Brain microvascular endothelial cell (primary cell): ENCODE measurements around the gene QSOX2.

Experiments
- DNase-seq: peaks from one replicate; pipeline ENCODE4 v3.0.0-alpha.2; 2020
- H3K27ac ChIP-seq: fragments of 250-450 bp; sonication (Bioruptor Pico); 2 replicates; pipeline ENCODE4 v1.5.1; 2020; ENCODE audit warnings: mild to moderate bottlenecking, moderate library complexity
- H3K27me3 ChIP-seq: fragments of 250-450 bp; sonication (Bioruptor Pico); replicated peaks from 2 replicates; pipeline ENCODE4 v1.5.1; 2020; ENCODE audit warnings: mild to moderate bottlenecking
- H3K36me3 ChIP-seq: fragments of 250-450 bp; sonication (Bioruptor Pico); replicated peaks from 2 replicates; pipeline ENCODE4 v1.5.1; 2020; ENCODE audit warnings: mild to moderate bottlenecking
- H3K4me3 ChIP-seq: 2 replicates; pipeline ENCODE4 v1.5.1; 2011; ENCODE audit warnings: low read depth, mild to moderate bottlenecking, control low read depth, low read length, moderate library complexity
- in situ Hi-C: cut with HindIII; loops from 2 replicates; pipeline ENCODE4 v1.10.0; 2017; ENCODE audit warnings: low sequenced_read_pairs, low pct_ligation_motif_present
- TF ChIP-seq, protein P1 (sequence below): IDR thresholded peaks from 2 replicates; pipeline ENCODE4 v1.5.1; 2011; ENCODE audit warnings: low read depth, mild to moderate bottlenecking, moderate library complexity, low read length, control low read depth, inconsistent platforms; ENCODE audit errors: missing control alignments

The QSOX2 gene

GRCh38 chr9:136190237-136190601, 55.4 kb downstream of the QSOX2 start:
- H3K36me3 ChIP-seq = no peaks in the 10 kb centered on the region
- no peak for DNase-seq
- TF ChIP-seq, protein P1, sequence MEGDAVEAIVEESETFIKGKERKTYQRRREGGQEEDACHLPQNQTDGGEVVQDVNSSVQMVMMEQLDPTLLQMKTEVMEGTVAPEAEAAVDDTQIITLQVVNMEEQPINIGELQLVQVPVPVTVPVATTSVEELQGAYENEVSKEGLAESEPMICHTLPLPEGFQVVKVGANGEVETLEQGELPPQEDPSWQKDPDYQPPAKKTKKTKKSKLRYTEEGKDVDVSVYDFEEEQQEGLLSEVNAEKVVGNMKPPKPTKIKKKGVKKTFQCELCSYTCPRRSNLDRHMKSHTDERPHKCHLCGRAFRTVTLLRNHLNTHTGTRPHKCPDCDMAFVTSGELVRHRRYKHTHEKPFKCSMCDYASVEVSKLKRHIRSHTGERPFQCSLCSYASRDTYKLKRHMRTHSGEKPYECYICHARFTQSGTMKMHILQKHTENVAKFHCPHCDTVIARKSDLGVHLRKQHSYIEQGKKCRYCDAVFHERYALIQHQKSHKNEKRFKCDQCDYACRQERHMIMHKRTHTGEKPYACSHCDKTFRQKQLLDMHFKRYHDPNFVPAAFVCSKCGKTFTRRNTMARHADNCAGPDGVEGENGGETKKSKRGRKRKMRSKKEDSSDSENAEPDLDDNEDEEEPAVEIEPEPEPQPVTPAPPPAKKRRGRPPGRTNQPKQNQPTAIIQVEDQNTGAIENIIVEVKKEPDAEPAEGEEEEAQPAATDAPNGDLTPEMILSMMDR = no peak
- no peak overlapping the region for H3K4me3 ChIP-seq
- peaks cover 65% of the 10 kb centered on the region for H3K27me3 ChIP-seq
- no peak overlapping the region for H3K27ac ChIP-seq
- in situ Hi-C loops = no loop called here

GRCh38 chr9:136189394-136190236, 56.0 kb downstream of the QSOX2 start:
- in situ Hi-C loops = no loop called here
- DNase-seq = no peak
- H3K27me3 ChIP-seq = peaks cover 62% of the 10 kb centered on the region
- no peak overlapping the region for H3K4me3 ChIP-seq
- H3K27ac ChIP-seq = no peak overlapping the region
- H3K36me3 ChIP-seq = no peaks in the 10 kb centered on the region
- TF ChIP-seq, protein P1 = no peak

DNA sequence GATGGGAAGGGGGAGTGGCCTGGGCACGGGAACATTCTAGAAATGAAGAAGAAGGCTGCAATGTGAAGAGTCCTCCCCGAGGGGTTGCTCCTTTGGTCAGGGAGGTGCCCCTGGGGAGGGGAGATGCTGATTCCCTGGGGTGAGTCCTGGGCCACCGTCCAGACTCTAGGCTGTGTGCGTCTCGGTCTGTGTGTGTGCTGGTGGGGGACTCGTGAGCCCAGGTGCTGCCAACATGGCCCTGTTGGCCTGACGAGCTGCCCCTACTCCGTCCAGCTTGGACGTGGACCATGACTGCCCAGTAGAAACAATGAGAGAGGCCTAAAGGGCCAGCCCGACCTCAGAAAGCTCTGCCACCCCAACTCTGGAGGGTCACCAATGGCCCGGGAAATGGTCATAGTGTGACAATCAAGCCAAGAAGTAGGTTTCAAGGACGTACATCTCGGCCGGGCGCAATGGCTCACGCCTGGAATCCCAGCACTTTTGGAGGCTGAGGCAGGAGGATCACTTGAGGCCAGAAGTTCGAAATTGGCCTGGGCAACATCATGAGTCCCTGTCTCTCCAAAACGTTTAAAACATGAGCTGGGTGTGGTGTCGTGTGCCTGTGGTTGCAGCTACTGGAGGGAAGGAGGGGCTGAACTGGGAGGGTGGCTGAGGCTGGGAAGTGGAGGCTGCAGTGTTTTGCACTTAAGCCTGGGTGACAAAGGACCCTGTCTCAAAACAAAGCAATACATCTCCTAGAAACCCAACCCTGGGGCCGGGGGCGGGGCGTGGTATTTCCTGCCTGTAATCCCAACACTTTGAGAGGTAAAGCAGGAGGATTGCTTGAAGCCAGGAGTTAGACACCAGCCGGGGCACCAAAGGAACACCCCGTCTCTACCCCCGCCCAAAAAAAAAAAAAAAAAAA, 57.7 kb downstream of the QSOX2 start:
- no peak for DNase-seq
- in situ Hi-C loops = no loop called here
- Histone ChIP-seq H3K27me3 (peaks cover 50% of the 10 kb centered on the region), H3K27ac (no peak overlapping the region), H3K4me3 (no peak overlapping the region), H3K36me3 (no peaks in the 10 kb centered on the region)
- TF ChIP-seq, protein P1 = no peak

- no peaks in the 10 kb centered on the region for H3K36me3 ChIP-seq
- H3K27me3 ChIP-seq = peaks cover 42% of the 10 kb centered on the region
- no peak overlapping the region for H3K4me3 ChIP-seq
- TF ChIP-seq, protein P1 = no peak
- DNase-seq = no peak
- in situ Hi-C loops = no loop called here
- no peak overlapping the region for H3K27ac ChIP-seq
These were observed 58.4 kb downstream of the QSOX2 start for GRCh38 chr9:136187197-136187596.

DNA sequence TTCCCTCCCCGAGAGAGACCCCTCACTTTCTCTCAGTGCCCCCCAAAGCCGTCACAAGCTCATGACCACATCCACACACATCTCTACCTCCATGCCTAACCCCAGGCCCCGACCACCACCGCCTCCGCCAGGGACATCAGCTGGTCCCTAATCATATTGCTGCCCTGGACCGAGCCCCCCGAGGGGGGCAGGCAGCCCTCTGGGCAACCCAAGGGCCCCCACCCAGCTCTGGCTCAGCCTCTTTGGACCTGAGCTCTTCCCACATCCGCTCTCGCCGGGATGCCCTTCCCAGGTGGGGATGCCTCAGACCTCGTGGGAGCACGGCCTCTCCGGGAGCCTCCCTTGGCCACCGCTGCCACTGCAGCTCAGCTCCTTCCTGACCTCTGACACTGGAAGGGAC, 59.2 kb downstream of the QSOX2 start:
- TF ChIP-seq, protein P1 = no peak
- in situ Hi-C loops = no loop called here
- no peak for DNase-seq
- peaks cover 37% of the 10 kb centered on the region for H3K27me3 ChIP-seq
- H3K4me3 ChIP-seq = no peak overlapping the region
- no peak overlapping the region for H3K27ac ChIP-seq
- H3K36me3 ChIP-seq = no peaks in the 10 kb centered on the region
